ENCODE measurements around the gene HSD17B1. TPM values are rescaled to one million over a fixed set of nuclear protein-coding genes. Genes with fewer than 3 reads are reported as not detected.
A peak's percentile ranks its signal among the peaks of the same experiment; 100 is the strongest.

HSD17B1 gene
- total and polyA plus RNA-seq, 2 of the 13 experiments (the other 11 are each of a cell fraction or from before 2014, with no cell fraction given), result 0.54 to 0.93 TPM

GRCh38 chr17:42561897-42562387, 9.2 kb downstream of the HSD17B1 start, which contains the start of gene COASY (continued):
- TF ChIP-seq ZBTB39 (CRISPR knock-in tag; IDR thresholded peaks at IDR 0.05), result 0 out of 2 replicates have a peak, but pooled peaks have one; percentile 82
- no peak; the same call in 1 of the 2 replicates for TF ChIP-seq ZNF503 (CRISPR knock-in tag; IDR thresholded peaks at IDR 0.05)
- no peak for TF ChIP-seq ZBTB1 (CRISPR knock-in tag; IDR thresholded peaks at IDR 0.05; ENCODE audit: borderline replicate concordance)
- TF ChIP-seq PRDM15 (CRISPR knock-in tag; IDR thresholded peaks at IDR 0.05), result peak; percentile 33; the same call in 1 of the 2 replicates
- TF ChIP-seq HNF1A (IDR thresholded peaks at IDR 0.05; ENCODE audit: low read depth), result peak; percentile 66
- TF ChIP-seq HNF1A (CRISPR knock-in tag; IDR thresholded peaks at IDR 0.05; ENCODE audit: borderline replicate concordance), result peak; percentile 53; the same call in 1 of the 2 replicates
- TF ChIP-seq ZNF234 (CRISPR knock-in tag; conservative IDR thresholded peaks at IDR 0.05), result 0 out of 2 replicates have a peak, but pooled peaks have one; percentile 24
- peak; percentile 71 for TF ChIP-seq DR1 (CRISPR knock-in tag; IDR thresholded peaks at IDR 0.05)
- TF ChIP-seq ZNF607 (CRISPR knock-in tag; IDR thresholded peaks at IDR 0.05; ENCODE audit: borderline replicate concordance), result peak; percentile 82; the same call in 1 of the 2 replicates
- TF ChIP-seq ZFAT (CRISPR knock-in tag; conservative IDR thresholded peaks at IDR 0.05), result no peak
- TF ChIP-seq HNRNPLL (IDR thresholded peaks at IDR 0.05; ENCODE audit: low read depth, low read length, poor library complexity, severe bottlenecking), result peak; percentile 96
- peak; percentile 55; the same call in 1 of the 2 replicates for TF ChIP-seq SP2 (CRISPR knock-in tag; IDR thresholded peaks at IDR 0.05)
- TF ChIP-seq FLYWCH1 (CRISPR knock-in tag; IDR thresholded peaks at IDR 0.05), result no peak
- TF ChIP-seq MTF2 (CRISPR knock-in tag; IDR thresholded peaks at IDR 0.05; ENCODE audit: borderline replicate concordance), result peak; percentile 87; the same call in 1 of the 2 replicates
- TF ChIP-seq ZNF691 (CRISPR knock-in tag; IDR thresholded peaks at IDR 0.05; ENCODE audit: borderline replicate concordance, low read depth), result 0 out of 2 replicates have a peak, but pooled peaks have one; percentile 16
- peak; percentile 65; the same call in 1 of the 2 replicates for TF ChIP-seq ARID2 (CRISPR knock-in tag; IDR thresholded peaks at IDR 0.05; ENCODE audit: borderline replicate concordance)
